NB4 (cell line): ENCODE data around the gene MEGF9.

Experiments used
- DNase-seq: peaks from one replicate; pipeline ENCODE4 v3.0.0; 2010; ENCODE audit warnings: low read depth
- H3K4me3 ChIP-seq: one replicate; pipeline ENCODE4 v1.5.1; 2011; ENCODE audit warnings: mild to moderate bottlenecking, low read depth, low read length, moderate library complexity
- CTCF ChIP-seq: IDR thresholded peaks from one replicate; pipeline ENCODE4 v1.5.1; 2012; ENCODE audit warnings: low read depth, low read length
- MYC ChIP-seq: IDR thresholded peaks from 2 replicates; pipeline ENCODE4 v1.6.1; 2011; ENCODE audit warnings: low read depth, low read length
- POLR2A ChIP-seq: IDR thresholded peaks from 2 replicates; pipeline ENCODE4 v1.6.1; 2011; ENCODE audit warnings: mild to moderate bottlenecking; ENCODE audit not compliant: insufficient read length; ENCODE audit errors: extremely low read depth
- TF ChIP-seq, protein P1 (sequence below): IDR thresholded peaks from 2 replicates; pipeline ENCODE4 v1.6.1; 2011; ENCODE audit warnings: low read depth, low read length

Gene MEGF9

GRCh38 chr9:120705174-120705573 is 9.1 kb downstream of the MEGF9 start:
- DNase-seq, result no peak
- no peak overlapping the region for H3K4me3 ChIP-seq
- TF ChIP-seq MYC (no peak), CTCF (no peak), POLR2A (no peak)
- TF ChIP-seq, protein P1, sequence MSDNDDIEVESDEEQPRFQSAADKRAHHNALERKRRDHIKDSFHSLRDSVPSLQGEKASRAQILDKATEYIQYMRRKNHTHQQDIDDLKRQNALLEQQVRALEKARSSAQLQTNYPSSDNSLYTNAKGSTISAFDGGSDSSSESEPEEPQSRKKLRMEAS, result no peak

DNA sequence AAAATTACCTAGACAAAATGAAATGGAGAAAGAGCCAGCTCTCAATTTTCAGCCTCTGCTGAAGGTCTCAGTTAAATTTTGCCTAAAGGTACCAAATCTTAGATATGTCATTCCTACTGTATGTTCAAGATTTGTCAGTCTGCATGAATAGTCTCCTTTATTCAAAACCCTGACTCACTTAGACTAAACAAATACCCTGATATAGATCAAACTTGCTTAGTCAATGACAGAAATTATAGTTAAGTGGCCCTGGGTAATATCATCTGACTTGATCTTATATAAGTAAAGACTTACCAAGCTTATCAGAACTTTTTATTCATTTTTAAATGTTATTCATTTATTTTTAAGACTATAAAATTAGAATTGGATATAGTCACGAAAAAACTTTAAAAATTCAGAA is 12.2 kb downstream of the MEGF9 start:
- no peak for DNase-seq
- TF ChIP-seq CTCF (no peak), POLR2A (no peak)
- H3K4me3 ChIP-seq, result no peak overlapping the region

DNA sequence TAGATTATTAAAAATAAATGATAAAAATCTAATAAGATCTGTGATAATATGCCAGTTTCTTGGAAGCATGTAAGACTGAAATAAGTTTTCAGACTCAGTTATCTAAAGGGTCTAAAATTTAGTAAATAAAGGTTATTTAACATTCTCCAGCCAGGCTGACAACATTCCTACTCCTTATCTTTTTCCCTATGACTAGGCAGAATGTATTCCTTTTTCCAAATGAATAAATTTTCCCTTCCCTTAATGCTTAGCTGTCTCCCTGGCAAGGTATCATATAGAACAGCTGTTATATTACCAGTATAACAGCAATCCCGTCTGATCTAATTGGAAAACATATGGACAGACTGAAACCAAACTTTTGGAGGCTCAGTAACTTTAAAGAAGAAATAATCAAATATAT is 13.0 kb downstream of the MEGF9 start:
- DNase-seq, result no peak
- H3K4me3 ChIP-seq, result no peak overlapping the region
- TF ChIP-seq CTCF, result no peak
- TF ChIP-seq POLR2A, result no peak
- no peak for TF ChIP-seq MYC
- TF ChIP-seq, protein P1, result no peak

- no peak for TF ChIP-seq MYC
- TF ChIP-seq, protein P1, result no peak
- TF ChIP-seq POLR2A, result no peak
- TF ChIP-seq CTCF, result no peak
- no peak overlapping the region for H3K4me3 ChIP-seq
- DNase-seq, result no peak
Measured at GRCh38 chr9:120698766-120699165, 15.5 kb downstream of the MEGF9 start.

- no peak for DNase-seq
- H3K4me3 ChIP-seq, result no peak overlapping the region
Measured at GRCh38 chr9:120697448-120697847, 16.8 kb downstream of the MEGF9 start.

More at GRCh38 chr9:120697448-120697847, 16.8 kb downstream of the MEGF9 start:
- TF ChIP-seq, protein P1, result no peak
- TF ChIP-seq POLR2A (no peak), MYC (no peak), CTCF (no peak)
